GM23338 (cell line): ENCODE data around the gene HK2. TPM values are rescaled to one million over a fixed set of nuclear protein-coding genes. Genes with fewer than 3 reads are reported as not detected.

Experiments used
- ATAC-seq: fragments of 200-7000 bp; cut with Tn5 transposase; 3 replicates; pipeline ENCODE4 v1.9.1; 2020
- DNase-seq: peaks from one replicate; pipeline ENCODE4 v3.0.0-alpha.2; 2015; ENCODE audit warnings: low spot score
- H2AFZ ChIP-seq: fragments of 200-600 bp; sonication (generic); 2 replicates; pipeline ENCODE4 v1.8.0; 2016; ENCODE audit warnings: antibody characterized with exemption, mild to moderate bottlenecking, moderate library complexity
- H3F3A ChIP-seq: fragments of 200-600 bp; sonication (generic); replicated peaks from 2 replicates; pipeline ENCODE4 v1.8.0; 2017; ENCODE audit warnings: antibody characterized with exemption, mixed run types, low read depth
- H3K27ac ChIP-seq: fragments of 200-600 bp; sonication (generic); 2 replicates; pipeline ENCODE4 v1.6.1; 2016; ENCODE audit warnings: low read depth
- H3K27me3 ChIP-seq: fragments of 200-600 bp; sonication (generic); 2 replicates; pipeline ENCODE4 v1.8.0; 2016; ENCODE audit warnings: mild to moderate bottlenecking, mixed run types, moderate library complexity; ENCODE audit not compliant: insufficient read depth
- H3K36me3 ChIP-seq: fragments of 200-600 bp; sonication (generic); 2 replicates; pipeline ENCODE4 v1.8.0; 2016; ENCODE audit warnings: mild to moderate bottlenecking; ENCODE audit not compliant: insufficient read depth
- H3K4me1 ChIP-seq: fragments of 200-600 bp; sonication (generic); 2 replicates; pipeline ENCODE4 v1.8.0; 2016; ENCODE audit warnings: mild to moderate bottlenecking, moderate library complexity; ENCODE audit not compliant: insufficient read depth
- H3K4me2 ChIP-seq: fragments of 200-600 bp; sonication (generic); 2 replicates; pipeline ENCODE4 v1.7.1; 2017; ENCODE audit warnings: mixed run types
- H3K4me3 ChIP-seq: fragments of 200-600 bp; sonication (generic); 2 replicates; pipeline ENCODE4 v1.6.1; 2016; ENCODE audit warnings: mixed run types
- H3K79me2 ChIP-seq: fragments of 200-600 bp; sonication (generic); replicated peaks from 2 replicates; pipeline ENCODE4 v1.8.0; 2017; ENCODE audit warnings: mild to moderate bottlenecking; ENCODE audit not compliant: insufficient read depth
- H3K9me2 ChIP-seq: fragments of 200-600 bp; sonication (generic); 2 replicates; pipeline ENCODE4 v1.8.0; 2017; ENCODE audit not compliant: insufficient read depth
- H4K20me1 ChIP-seq: fragments of 200-600 bp; sonication (generic); replicated peaks from 2 replicates; pipeline ENCODE4 v1.8.0; 2017; ENCODE audit warnings: mild to moderate bottlenecking; ENCODE audit not compliant: insufficient read depth
- H3K27ac Mint-ChIP-seq: 2 replicates; pipeline ENCODE4 v1.8.0; 2020; ENCODE audit warnings: inconsistent platforms, mild to moderate bottlenecking, moderate library complexity, mixed read lengths
- H3K27me3 Mint-ChIP-seq: 3 replicates; pipeline ENCODE4 v1.8.0; 2022; ENCODE audit warnings: low read depth, mild to moderate bottlenecking, moderate library complexity, mixed read lengths, inconsistent platforms; ENCODE audit not compliant: insufficient read depth, poor library complexity
- H3K36me3 Mint-ChIP-seq: 3 replicates; pipeline ENCODE4 v1.8.0; 2021; ENCODE audit warnings: low read depth, mild to moderate bottlenecking, inconsistent platforms, moderate library complexity, mixed read lengths
- H3K4me1 Mint-ChIP-seq: 3 replicates; pipeline ENCODE4 v1.8.0; 2020; ENCODE audit warnings: mild to moderate bottlenecking, inconsistent platforms, mixed read lengths
- H3K4me3 Mint-ChIP-seq: 3 replicates; pipeline ENCODE4 v1.8.0; 2021; ENCODE audit warnings: moderate library complexity, mild to moderate bottlenecking, inconsistent platforms, mixed read lengths
- H3K9me3 Mint-ChIP-seq: 3 replicates; pipeline ENCODE4 v1.8.0; 2020; ENCODE audit warnings: moderate library complexity, mild to moderate bottlenecking, inconsistent platforms, mixed read lengths
- EZH2 ChIP-seq: fragments of 200-600 bp; sonication (generic); IDR thresholded peaks from one replicate; pipeline ENCODE4 v1.8.0; 2017; ENCODE audit warnings: antibody characterized with exemption, mild to moderate bottlenecking, low read depth; ENCODE audit not compliant: unreplicated experiment
- EZH2phosphoT487 ChIP-seq: fragments of 200-600 bp; sonication (generic); IDR thresholded peaks from one replicate; pipeline ENCODE4 v1.8.1; 2018; ENCODE audit warnings: antibody characterized with exemption; ENCODE audit not compliant: unreplicated experiment
- JUNB ChIP-seq: IDR thresholded peaks from one replicate; pipeline ENCODE4 v1.6.1; 2016; ENCODE audit warnings: antibody characterized with exemption; ENCODE audit not compliant: unreplicated experiment
- NANOG ChIP-seq: IDR thresholded peaks from 2 replicates; pipeline ENCODE4 v1.6.1; 2016; ENCODE audit warnings: antibody characterized with exemption, borderline replicate concordance
- POLR2AphosphoS5 ChIP-seq: IDR thresholded peaks from 2 replicates; pipeline ENCODE4 v1.6.1; 2016; ENCODE audit warnings: antibody characterized with exemption, low read depth
- STAT1 ChIP-seq: IDR thresholded peaks from one replicate; pipeline ENCODE4 v1.6.1; 2016; ENCODE audit warnings: antibody characterized with exemption; ENCODE audit not compliant: unreplicated experiment
- polyA plus RNA-seq: library from polyadenylated mRNA; unstranded; fragments of >200 nt; fragmentation: Nextera tagmentation; extraction: Ambion mirVana; gene quantifications from 2 replicates; pipeline ENCODE4 v1.2.1, GENCODE V29; 2016
- total RNA-seq: library from RNA; depleted of rRNA; stranded (reverse); fragments of >200 nt; shearing (Covaris generic); gene quantifications from 2 replicates; pipeline ENCODE4 v1.2.3, GENCODE V29; 2014
- TF ChIP-seq, protein P1 (sequence below): fragments of 250-450 bp; sonication (Bioruptor Pico); IDR thresholded peaks from 2 replicates; pipeline ENCODE4 v1.5.0; 2020; ENCODE audit warnings: mild to moderate bottlenecking, moderate library complexity
- TF ChIP-seq, protein P2 (sequence below): IDR thresholded peaks from 2 replicates; pipeline ENCODE4 v1.6.1; 2016; ENCODE audit warnings: antibody characterized with exemption
- TF ChIP-seq, protein P3 (sequence below), 2 experiments: fragments of 200-600 bp in 1 of 2; sonication (generic) in 1 of 2; conservative IDR thresholded peaks; 2 replicates each; pipeline versions ENCODE4 v1.5.1 to v1.6.1; 2016 to 2017; ENCODE audit warnings: antibody characterized with exemption in 2 of 2, low read depth in 2 of 2, mild to moderate bottlenecking in 2 of 2, moderate library complexity in 1 of 2

Gene HK2
- total and polyA plus RNA-seq, 2 experiments from 2014 or later, result 23.2 to 54.7 TPM

DNA sequence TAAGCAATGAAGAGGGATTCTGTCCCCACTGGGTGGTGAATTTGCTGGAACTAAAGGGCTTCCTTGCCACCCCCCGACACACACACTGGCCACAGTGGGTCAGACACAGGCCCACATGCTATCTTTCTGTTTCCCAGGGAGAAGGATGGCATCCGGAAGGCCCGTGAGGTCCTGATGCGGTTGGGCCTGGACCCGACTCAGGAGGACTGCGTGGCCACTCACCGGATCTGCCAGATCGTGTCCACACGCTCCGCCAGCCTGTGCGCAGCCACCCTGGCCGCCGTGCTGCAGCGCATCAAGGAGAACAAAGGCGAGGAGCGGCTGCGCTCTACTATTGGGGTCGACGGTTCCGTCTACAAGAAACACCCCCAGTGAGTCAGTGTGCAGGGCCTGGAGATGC, 44.6 kb downstream of the HK2 start:
- no peak overlapping the region for H3K4me3 ChIP-seq
- no peak for DNase-seq

DNA sequence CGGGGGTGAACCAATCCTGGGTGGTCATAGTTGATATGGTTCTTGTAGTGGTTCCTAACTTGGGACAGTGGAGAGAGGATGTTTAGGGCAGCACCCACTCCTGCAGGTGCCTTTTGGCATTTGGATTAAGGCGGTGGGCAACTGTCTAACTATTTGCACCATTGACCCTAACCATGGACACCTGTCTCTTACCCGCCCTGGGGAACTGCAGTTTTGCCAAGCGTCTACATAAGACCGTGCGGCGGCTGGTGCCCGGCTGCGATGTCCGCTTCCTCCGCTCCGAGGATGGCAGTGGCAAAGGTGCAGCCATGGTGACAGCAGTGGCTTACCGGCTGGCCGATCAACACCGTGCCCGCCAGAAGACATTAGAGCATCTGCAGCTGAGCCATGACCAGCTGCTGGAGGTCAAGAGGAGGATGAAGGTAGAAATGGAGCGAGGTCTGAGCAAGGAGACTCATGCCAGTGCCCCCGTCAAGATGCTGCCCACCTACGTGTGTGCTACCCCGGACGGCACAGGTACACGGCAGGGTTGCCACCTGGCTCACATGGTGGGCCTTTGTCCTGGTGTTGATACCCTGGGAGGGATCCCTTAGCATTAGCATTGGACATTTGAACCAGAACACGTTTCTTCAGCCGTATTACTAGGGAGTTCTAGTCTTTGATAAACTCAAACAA, 46.3 kb downstream of the HK2 start:
- H3K9me3 Mint-ChIP-seq, result no peaks in the 10 kb centered on the region
- ATAC-seq, result no peak
- no peak overlapping the region for H3K4me2 ChIP-seq
- TF ChIP-seq POLR2AphosphoS5 (no peak), STAT1 (no peak), EZH2phosphoT487 (no peak), NANOG (no peak)
- TF ChIP-seq, protein P1, sequence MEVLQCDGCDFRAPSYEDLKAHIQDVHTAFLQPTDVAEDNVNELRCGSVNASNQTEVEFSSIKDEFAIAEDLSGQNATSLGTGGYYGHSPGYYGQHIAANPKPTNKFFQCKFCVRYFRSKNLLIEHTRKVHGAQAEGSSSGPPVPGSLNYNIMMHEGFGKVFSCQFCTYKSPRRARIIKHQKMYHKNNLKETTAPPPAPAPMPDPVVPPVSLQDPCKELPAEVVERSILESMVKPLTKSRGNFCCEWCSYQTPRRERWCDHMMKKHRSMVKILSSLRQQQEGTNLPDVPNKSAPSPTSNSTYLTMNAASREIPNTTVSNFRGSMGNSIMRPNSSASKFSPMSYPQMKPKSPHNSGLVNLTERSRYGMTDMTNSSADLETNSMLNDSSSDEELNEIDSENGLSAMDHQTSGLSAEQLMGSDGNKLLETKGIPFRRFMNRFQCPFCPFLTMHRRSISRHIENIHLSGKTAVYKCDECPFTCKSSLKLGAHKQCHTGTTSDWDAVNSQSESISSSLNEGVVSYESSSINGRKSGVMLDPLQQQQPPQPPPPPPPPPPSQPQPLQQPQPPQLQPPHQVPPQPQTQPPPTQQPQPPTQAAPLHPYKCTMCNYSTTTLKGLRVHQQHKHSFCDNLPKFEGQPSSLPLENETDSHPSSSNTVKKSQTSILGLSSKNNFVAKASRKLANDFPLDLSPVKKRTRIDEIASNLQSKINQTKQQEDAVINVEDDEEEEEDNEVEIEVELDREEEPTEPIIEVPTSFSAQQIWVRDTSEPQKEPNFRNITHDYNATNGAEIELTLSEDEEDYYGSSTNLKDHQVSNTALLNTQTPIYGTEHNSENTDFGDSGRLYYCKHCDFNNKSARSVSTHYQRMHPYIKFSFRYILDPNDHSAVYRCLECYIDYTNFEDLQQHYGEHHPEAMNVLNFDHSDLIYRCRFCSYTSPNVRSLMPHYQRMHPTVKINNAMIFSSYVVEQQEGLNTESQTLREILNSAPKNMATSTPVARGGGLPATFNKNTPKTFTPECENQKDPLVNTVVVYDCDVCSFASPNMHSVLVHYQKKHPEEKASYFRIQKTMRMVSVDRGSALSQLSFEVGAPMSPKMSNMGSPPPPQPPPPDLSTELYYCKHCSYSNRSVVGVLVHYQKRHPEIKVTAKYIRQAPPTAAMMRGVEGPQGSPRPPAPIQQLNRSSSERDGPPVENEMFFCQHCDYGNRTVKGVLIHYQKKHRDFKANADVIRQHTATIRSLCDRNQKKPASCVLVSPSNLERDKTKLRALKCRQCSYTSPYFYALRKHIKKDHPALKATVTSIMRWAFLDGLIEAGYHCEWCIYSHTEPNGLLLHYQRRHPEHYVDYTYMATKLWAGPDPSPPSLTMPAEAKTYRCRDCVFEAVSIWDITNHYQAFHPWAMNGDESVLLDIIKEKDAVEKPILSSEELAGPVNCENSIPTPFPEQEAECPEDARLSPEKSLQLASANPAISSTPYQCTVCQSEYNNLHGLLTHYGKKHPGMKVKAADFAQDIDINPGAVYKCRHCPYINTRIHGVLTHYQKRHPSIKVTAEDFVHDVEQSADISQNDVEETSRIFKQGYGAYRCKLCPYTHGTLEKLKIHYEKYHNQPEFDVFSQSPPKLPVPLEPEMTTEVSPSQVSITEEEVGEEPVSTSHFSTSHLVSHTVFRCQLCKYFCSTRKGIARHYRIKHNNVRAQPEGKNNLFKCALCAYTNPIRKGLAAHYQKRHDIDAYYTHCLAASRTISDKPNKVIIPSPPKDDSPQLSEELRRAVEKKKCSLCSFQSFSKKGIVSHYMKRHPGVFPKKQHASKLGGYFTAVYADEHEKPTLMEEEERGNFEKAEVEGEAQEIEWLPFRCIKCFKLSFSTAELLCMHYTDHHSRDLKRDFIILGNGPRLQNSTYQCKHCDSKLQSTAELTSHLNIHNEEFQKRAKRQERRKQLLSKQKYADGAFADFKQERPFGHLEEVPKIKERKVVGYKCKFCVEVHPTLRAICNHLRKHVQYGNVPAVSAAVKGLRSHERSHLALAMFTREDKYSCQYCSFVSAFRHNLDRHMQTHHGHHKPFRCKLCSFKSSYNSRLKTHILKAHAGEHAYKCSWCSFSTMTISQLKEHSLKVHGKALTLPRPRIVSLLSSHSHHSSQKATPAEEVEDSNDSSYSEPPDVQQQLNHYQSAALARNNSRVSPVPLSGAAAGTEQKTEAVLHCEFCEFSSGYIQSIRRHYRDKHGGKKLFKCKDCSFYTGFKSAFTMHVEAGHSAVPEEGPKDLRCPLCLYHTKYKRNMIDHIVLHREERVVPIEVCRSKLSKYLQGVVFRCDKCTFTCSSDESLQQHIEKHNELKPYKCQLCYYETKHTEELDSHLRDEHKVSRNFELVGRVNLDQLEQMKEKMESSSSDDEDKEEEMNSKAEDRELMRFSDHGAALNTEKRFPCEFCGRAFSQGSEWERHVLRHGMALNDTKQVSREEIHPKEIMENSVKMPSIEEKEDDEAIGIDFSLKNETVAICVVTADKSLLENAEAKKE (CRISPR knock-in tag), result no peak
- TF ChIP-seq, protein P2, sequence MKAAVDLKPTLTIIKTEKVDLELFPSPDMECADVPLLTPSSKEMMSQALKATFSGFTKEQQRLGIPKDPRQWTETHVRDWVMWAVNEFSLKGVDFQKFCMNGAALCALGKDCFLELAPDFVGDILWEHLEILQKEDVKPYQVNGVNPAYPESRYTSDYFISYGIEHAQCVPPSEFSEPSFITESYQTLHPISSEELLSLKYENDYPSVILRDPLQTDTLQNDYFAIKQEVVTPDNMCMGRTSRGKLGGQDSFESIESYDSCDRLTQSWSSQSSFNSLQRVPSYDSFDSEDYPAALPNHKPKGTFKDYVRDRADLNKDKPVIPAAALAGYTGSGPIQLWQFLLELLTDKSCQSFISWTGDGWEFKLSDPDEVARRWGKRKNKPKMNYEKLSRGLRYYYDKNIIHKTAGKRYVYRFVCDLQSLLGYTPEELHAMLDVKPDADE, result no peak

More for the DNA sequence above, 44.6 kb downstream of the HK2 start:
- Histone ChIP-seq H3F3A (no peaks in the 10 kb centered on the region), H3K36me3 (peaks cover 50% of the 10 kb centered on the region), H3K27ac (no peak overlapping the region), H3K4me1 (no peaks in the 10 kb centered on the region), H3K9me2 (no peaks in the 10 kb centered on the region), H2AFZ (no peak overlapping the region), H3K4me2 (no peak overlapping the region), H3K27me3 (no peaks in the 10 kb centered on the region), H3K79me2 (no peaks in the 10 kb centered on the region), H4K20me1 (peaks cover 10% of the 10 kb centered on the region)
- Mint-ChIP-seq H3K9me3 (no peaks in the 10 kb centered on the region), H3K36me3 (peaks cover 97% of the 10 kb centered on the region), H3K27ac (no peak overlapping the region), H3K4me1 (peaks cover 7% of the 10 kb centered on the region), H3K27me3 (peaks cover 5% of the 10 kb centered on the region), H3K4me3 (no peak overlapping the region)
- TF ChIP-seq EZH2 (no peak), JUNB (no peak)
- TF ChIP-seq, protein P3, sequence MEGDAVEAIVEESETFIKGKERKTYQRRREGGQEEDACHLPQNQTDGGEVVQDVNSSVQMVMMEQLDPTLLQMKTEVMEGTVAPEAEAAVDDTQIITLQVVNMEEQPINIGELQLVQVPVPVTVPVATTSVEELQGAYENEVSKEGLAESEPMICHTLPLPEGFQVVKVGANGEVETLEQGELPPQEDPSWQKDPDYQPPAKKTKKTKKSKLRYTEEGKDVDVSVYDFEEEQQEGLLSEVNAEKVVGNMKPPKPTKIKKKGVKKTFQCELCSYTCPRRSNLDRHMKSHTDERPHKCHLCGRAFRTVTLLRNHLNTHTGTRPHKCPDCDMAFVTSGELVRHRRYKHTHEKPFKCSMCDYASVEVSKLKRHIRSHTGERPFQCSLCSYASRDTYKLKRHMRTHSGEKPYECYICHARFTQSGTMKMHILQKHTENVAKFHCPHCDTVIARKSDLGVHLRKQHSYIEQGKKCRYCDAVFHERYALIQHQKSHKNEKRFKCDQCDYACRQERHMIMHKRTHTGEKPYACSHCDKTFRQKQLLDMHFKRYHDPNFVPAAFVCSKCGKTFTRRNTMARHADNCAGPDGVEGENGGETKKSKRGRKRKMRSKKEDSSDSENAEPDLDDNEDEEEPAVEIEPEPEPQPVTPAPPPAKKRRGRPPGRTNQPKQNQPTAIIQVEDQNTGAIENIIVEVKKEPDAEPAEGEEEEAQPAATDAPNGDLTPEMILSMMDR (conservative IDR thresholded peaks at IDR 0.05; ENCODE audit: low read depth in 2 of 2), result no peak
- ATAC-seq, result no peak

More for the DNA sequence above, 46.3 kb downstream of the HK2 start:
- H3K27me3 ChIP-seq, result no peaks in the 10 kb centered on the region
- no peaks in the 10 kb centered on the region for H3F3A ChIP-seq
- H3K36me3 ChIP-seq, result peaks cover 52% of the 10 kb centered on the region
- H4K20me1 ChIP-seq, result peaks cover 10% of the 10 kb centered on the region
- H2AFZ ChIP-seq, result no peak overlapping the region
- no peak overlapping the region for H3K27ac Mint-ChIP-seq
- H3K36me3 Mint-ChIP-seq, result peaks cover 95% of the 10 kb centered on the region
- DNase-seq, result no peak
- H3K79me2 ChIP-seq, result no peaks in the 10 kb centered on the region
- H3K4me1 Mint-ChIP-seq, result peaks cover 7% of the 10 kb centered on the region
- no peaks in the 10 kb centered on the region for H3K4me1 ChIP-seq
- H3K27me3 Mint-ChIP-seq, result peaks cover 5% of the 10 kb centered on the region
- no peak overlapping the region for H3K27ac ChIP-seq
- H3K9me2 ChIP-seq, result no peaks in the 10 kb centered on the region
- no peak overlapping the region for H3K4me3 ChIP-seq
- H3K4me3 Mint-ChIP-seq, result no peak overlapping the region
